Measurements from ENCODE around the gene PDIA5.

GRCh38 chr3:123020709-123021108, 46.1 kb upstream of the PDIA5 start:
- no peak for TF ChIP-seq POLR2A (IDR thresholded peaks at IDR 0.05)
- TF ChIP-seq, protein P1, sequence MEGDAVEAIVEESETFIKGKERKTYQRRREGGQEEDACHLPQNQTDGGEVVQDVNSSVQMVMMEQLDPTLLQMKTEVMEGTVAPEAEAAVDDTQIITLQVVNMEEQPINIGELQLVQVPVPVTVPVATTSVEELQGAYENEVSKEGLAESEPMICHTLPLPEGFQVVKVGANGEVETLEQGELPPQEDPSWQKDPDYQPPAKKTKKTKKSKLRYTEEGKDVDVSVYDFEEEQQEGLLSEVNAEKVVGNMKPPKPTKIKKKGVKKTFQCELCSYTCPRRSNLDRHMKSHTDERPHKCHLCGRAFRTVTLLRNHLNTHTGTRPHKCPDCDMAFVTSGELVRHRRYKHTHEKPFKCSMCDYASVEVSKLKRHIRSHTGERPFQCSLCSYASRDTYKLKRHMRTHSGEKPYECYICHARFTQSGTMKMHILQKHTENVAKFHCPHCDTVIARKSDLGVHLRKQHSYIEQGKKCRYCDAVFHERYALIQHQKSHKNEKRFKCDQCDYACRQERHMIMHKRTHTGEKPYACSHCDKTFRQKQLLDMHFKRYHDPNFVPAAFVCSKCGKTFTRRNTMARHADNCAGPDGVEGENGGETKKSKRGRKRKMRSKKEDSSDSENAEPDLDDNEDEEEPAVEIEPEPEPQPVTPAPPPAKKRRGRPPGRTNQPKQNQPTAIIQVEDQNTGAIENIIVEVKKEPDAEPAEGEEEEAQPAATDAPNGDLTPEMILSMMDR (IDR thresholded peaks at IDR 0.05), result no peak

Data from heart left ventricle (tissue), 13 donors.